BJ (cell line): Measurements from ENCODE around the gene OR6Q1. TPM values are rescaled to one million over a fixed set of nuclear protein-coding genes. Genes with fewer than 3 reads are reported as not detected.
"Not testable (repeated sequence)": the region's sequence is repeated elsewhere in the genome, so short reads cannot be mapped to it uniquely, and the experiment has no call there.

Experiments used
- CTCF ChIA-PET: fragments of 350-600 bp; formaldehyde crosslinking; extraction: SDS; loops from one replicate; lab custom pipeline; 2021; ENCODE audit warnings: antibody characterized with exemption, inconsistent platforms; lab: Yijun Ruan, JAX
- POLR2A ChIA-PET: fragments of 300-600 bp; sonication (Branson Sonifier 250); formaldehyde crosslinking; extraction: SDS; loops from one replicate; lab custom pipeline; 2021; ENCODE audit warnings: antibody characterized with exemption; lab: Charles Lee
- DNase-seq: peaks from one replicate; pipeline ENCODE4 v3.0.0-alpha.2; 2011; ENCODE audit warnings: low read depth
- H3K27me3 ChIP-seq: 2 replicates; pipeline ENCODE4 v1.6.0; 2011; ENCODE audit warnings: low read length; ENCODE audit not compliant: control insufficient read depth, insufficient read depth
- H3K36me3 ChIP-seq: 2 replicates; pipeline ENCODE4 v1.5.1; 2011; ENCODE audit warnings: low read length; ENCODE audit not compliant: control insufficient read depth, insufficient read depth
- H3K4me3 ChIP-seq: 2 replicates; pipeline ENCODE4 v1.5.1; 2011; ENCODE audit warnings: low read depth, mild to moderate bottlenecking, control low read depth, low read length
- CTCF ChIP-seq: IDR thresholded peaks from 2 replicates; pipeline ENCODE4 v1.5.1; 2011; ENCODE audit warnings: low read depth, mild to moderate bottlenecking, control low read depth, inconsistent platforms, low read length, moderate library complexity; ENCODE audit not compliant: insufficient read depth
- polyA minus RNA-seq: library from RNA; depleted of rRNA, polyadenylated mRNA; stranded (reverse); fragments of >200 nt; gene quantifications from 2 replicates; pipeline ENCODE4 v1.2.3, GENCODE V29; 2011; rRNA and poly(A)+ RNA removed
- polyA plus RNA-seq: library from polyadenylated mRNA; depleted of rRNA; stranded (reverse); fragments of >200 nt; gene quantifications from 2 replicates; pipeline ENCODE4 v1.2.3, GENCODE V29; 2011; rRNA removed

OR6Q1 gene
- not detected in 2 replicates for polyA plus RNA-seq
- not detected in 2 replicates for polyA minus RNA-seq

GRCh38 chr11:58030653-58031052 is at the start of gene OR6Q1:
OR6Q1 (plus strand) TSS chr11:58030953; CDS start chr11:58030953, 0 bp downstream.
- ChIA-PET POLR2A (no interaction called here), CTCF (interaction anchor here (0.8 kb wide), 1 partner anchor 1519 kb away, joined by 3 read pairs; no protein-coding TSS in a partner anchor)
- no peak within 1 kb of the TSS for H3K4me3 ChIP-seq
- no peak for TF ChIP-seq CTCF
- DNase-seq = no peak
- H3K36me3 ChIP-seq = no peaks in the 10 kb centered on the region
- H3K27me3 ChIP-seq = no peaks in the 10 kb centered on the region

GRCh38 chr11:57981536-57981935 is 49.2 kb upstream of the OR6Q1 start:
- no peak for TF ChIP-seq CTCF
- no peak for DNase-seq
- POLR2A ChIA-PET = no interaction called here

GRCh38 chr11:57982776-57983175 is 48.0 kb upstream of the OR6Q1 start:
- no peak for TF ChIP-seq CTCF
- no peak for DNase-seq
- Histone ChIP-seq H3K27me3 (no peaks in the 10 kb centered on the region), H3K36me3 (no peaks in the 10 kb centered on the region), H3K4me3 (no peak overlapping the region)
- ChIA-PET CTCF (interaction anchor here (1.4 kb wide), 1 partner anchor 303 kb away, joined by 3 read pairs; no protein-coding TSS in a partner anchor), POLR2A (no interaction called here)

More at GRCh38 chr11:57981536-57981935, 49.2 kb upstream of the OR6Q1 start:
- Histone ChIP-seq H3K27me3 (no peaks in the 10 kb centered on the region), H3K36me3 (no peaks in the 10 kb centered on the region), H3K4me3 (no peak overlapping the region)
- CTCF ChIA-PET = interaction anchor here (0.6 kb wide), 1 partner anchor 80 kb away, joined by 3 read pairs; no protein-coding TSS in a partner anchor

- DNase-seq = no peak
- TF ChIP-seq CTCF = no peak
- ChIA-PET POLR2A (no interaction called here), CTCF (interaction anchor here (1.4 kb wide), 1 partner anchor 303 kb away, joined by 3 read pairs; no protein-coding TSS in a partner anchor)
- H3K36me3 ChIP-seq = no peaks in the 10 kb centered on the region
- no peak overlapping the region for H3K4me3 ChIP-seq
- H3K27me3 ChIP-seq = no peaks in the 10 kb centered on the region
Observed at GRCh38 chr11:57983191-57983590, 47.6 kb upstream of the OR6Q1 start.

GRCh38 chr11:57999523-57999922 is 31.2 kb upstream of the OR6Q1 start:
- H3K4me3 ChIP-seq, DNase-seq: not testable (repeated sequence)

GRCh38 chr11:58000021-58000420 is 30.7 kb upstream of the OR6Q1 start:
- POLR2A ChIA-PET, CTCF ChIA-PET, DNase-seq, H3K36me3 ChIP-seq, H3K4me3 ChIP-seq, H3K27me3 ChIP-seq: not testable (repeated sequence)

More at GRCh38 chr11:57999523-57999922, 31.2 kb upstream of the OR6Q1 start:
- H3K27me3 ChIP-seq, CTCF ChIA-PET, H3K36me3 ChIP-seq, POLR2A ChIA-PET: not testable (repeated sequence)
